Astrocyte of the cerebellum (primary cell): ENCODE data around the gene TAS2R4.

Experiments used
- DNase-seq: peaks from one replicate; pipeline ENCODE4 v3.0.0-alpha.2; 2011; ENCODE audit warnings: low read depth
- H3K4me3 ChIP-seq: 2 replicates; pipeline ENCODE4 v1.5.1; 2011; ENCODE audit warnings: mild to moderate bottlenecking, low read depth, low read length, moderate library complexity
- in situ Hi-C: cut with HindIII; loops from 2 replicates; pipeline ENCODE4 v1.10.0; 2017; ENCODE audit warnings: low sequenced_read_pairs
- TF ChIP-seq, protein P1 (sequence below): IDR thresholded peaks from 2 replicates; pipeline ENCODE4 v1.5.1; 2012; ENCODE audit warnings: low read length, low read depth, moderate library complexity, mild to moderate bottlenecking; ENCODE audit errors: missing control alignments

Gene TAS2R4, protein sequence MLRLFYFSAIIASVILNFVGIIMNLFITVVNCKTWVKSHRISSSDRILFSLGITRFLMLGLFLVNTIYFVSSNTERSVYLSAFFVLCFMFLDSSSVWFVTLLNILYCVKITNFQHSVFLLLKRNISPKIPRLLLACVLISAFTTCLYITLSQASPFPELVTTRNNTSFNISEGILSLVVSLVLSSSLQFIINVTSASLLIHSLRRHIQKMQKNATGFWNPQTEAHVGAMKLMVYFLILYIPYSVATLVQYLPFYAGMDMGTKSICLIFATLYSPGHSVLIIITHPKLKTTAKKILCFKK

DNA sequence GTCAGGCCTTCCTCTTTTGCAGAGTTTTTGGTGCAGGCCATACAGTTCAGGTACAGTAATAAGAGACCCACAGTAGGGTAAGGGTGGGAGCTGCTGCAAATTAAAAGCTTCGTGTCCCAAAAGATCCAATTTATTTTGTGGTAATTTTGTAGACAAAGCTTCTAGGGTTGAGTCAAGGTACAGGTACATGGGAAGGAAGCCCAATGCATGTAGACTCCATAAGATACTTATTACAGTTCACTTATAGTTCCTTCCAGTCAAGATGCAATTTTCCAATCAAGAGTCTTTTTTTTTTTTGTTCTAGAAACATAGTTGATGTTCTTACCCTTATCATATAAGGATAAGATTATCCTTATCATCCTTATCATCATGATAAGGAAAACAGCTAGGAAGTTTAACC is at the start of gene TAS2R4:
Gene TAS2R4, plus strand, starts transcription at position 301 of the 400 bp plus-strand sequence. CDS start 1,815 bp downstream, outside the sequence.
- no peak for DNase-seq
- H3K4me3 ChIP-seq: no peak within 1 kb of the TSS
- in situ Hi-C loops: no loop called here
- TF ChIP-seq, protein P1, sequence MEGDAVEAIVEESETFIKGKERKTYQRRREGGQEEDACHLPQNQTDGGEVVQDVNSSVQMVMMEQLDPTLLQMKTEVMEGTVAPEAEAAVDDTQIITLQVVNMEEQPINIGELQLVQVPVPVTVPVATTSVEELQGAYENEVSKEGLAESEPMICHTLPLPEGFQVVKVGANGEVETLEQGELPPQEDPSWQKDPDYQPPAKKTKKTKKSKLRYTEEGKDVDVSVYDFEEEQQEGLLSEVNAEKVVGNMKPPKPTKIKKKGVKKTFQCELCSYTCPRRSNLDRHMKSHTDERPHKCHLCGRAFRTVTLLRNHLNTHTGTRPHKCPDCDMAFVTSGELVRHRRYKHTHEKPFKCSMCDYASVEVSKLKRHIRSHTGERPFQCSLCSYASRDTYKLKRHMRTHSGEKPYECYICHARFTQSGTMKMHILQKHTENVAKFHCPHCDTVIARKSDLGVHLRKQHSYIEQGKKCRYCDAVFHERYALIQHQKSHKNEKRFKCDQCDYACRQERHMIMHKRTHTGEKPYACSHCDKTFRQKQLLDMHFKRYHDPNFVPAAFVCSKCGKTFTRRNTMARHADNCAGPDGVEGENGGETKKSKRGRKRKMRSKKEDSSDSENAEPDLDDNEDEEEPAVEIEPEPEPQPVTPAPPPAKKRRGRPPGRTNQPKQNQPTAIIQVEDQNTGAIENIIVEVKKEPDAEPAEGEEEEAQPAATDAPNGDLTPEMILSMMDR: no peak

- TF ChIP-seq, protein P1: no peak
- no peak overlapping the region for H3K4me3 ChIP-seq
- in situ Hi-C loops: loop anchor here (5.0 kb wide), 1 partner anchor 72 kb away; no protein-coding TSS in a partner anchor
- DNase-seq: no peak
Measured at GRCh38 chr7:141729020-141729419, 47.5 kb upstream of the TAS2R4 start.

GRCh38 chr7:141731476-141732149 is 44.9 kb upstream of the TAS2R4 start:
- in situ Hi-C loops: no loop called here
- TF ChIP-seq, protein P1: no peak
- DNase-seq: no peak
- no peak overlapping the region for H3K4me3 ChIP-seq

DNA sequence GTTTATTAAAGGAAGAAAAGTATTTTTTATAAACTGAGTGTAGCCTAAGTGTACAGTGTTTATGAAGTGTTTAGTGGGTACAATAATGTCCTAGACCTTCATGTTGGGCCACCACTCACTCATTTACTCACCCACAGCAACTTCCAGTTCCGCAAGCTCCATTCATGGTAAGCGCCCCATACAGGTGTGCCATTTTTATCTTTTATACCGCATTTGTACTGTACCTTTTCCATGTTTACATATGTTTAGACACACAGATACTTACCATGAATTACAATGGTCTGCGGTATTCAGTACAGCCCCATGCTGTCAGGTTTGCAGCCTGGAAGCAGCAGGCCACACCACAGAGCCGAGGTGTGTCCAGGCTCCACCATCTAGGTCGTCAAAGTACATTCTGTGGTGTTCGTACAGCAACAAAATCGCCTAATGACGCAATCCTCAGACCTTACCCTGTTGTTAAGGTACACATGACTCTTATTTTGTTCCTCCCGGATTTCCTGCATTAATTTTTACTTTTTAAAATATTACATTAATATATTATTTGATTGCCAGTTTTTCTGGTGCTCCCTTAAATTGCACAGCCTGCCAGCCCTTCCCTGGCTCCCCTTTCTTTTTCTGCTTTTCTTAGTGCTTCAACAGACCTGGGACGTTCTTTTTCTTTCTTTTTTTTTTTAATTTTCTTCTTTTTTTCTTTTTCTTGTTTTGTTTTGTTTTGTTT is 39.2 kb upstream of the TAS2R4 start:
- TF ChIP-seq, protein P1: no peak
- no peak for DNase-seq
- in situ Hi-C loops: no loop called here
- H3K4me3 ChIP-seq: peak overlapping the region; percentile 93

DNA sequence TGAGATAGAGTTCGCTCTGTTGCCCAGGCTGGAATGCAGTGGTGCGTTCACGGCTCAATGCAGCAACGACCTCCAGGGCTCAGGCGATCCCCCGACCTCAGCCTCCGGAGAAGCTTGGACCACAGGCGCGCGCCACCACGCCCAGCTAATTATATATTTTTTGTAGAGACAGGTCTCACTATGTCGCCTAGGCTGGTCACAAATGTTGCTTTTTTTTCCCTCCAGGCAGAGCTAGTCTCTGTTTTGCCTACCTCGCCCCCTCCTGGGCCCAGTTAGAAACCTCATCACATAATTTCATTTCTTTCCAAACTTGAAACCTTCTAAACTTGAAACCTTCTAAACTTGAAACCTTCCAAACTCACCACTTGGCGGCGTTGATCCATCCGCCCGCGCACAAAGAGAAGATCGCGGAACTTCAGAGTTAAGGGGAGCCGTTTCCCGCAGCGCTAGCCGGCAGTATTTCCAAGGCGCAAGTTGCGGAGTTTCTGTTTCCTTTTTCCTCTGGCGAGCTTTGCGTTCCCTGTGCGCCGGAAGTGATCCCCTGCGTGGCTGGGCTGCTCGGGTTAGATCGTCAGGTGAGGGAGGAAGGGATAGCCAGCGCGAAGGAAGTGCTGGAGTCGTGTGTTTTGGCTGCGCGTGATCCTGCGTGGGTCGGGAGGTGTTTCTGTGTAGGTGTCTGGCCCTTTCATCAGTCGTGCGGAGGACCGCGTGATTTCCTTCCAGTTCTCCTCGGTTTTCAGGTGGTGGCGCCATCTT is 38.5 kb upstream of the TAS2R4 start, which contains the start of gene SSBP1:
Gene SSBP1, plus strand, starts transcription at position 523 of the 756 bp plus-strand sequence. CDS start 809 bp downstream, outside the sequence.
- peak; percentile 96 for DNase-seq

More for the DNA sequence above, 38.5 kb upstream of the TAS2R4 start, which contains the start of gene SSBP1:
- TF ChIP-seq, protein P1: peak; percentile 87
- H3K4me3 ChIP-seq: peak within 1 kb of the TSS; percentile 93
- in situ Hi-C loops: no loop called here
